Activated T-helper 1 cell treated with anti-CD3 and anti-CD28 coated beads, Interleukin-12 subunit alpha, Interleukin-12 subunit beta, Interleukin-2, Interleukin-4 antibody, amounts not matched to agents 30 ng/mL and 10 ng/mL and 1 ng/mL, durations not matched to agents 14 hours and 24 hours and 36 hours (primary cell): ENCODE results near the gene C1QL2. TPM values are rescaled to one million over a fixed set of nuclear protein-coding genes. Genes with fewer than 3 reads are reported as not detected.

Experiments
- DNase-seq: peaks from one replicate; pipeline ENCODE4 v3.0.0; 2021; ENCODE audit warnings: low spot score
- H3K27ac Mint-ChIP-seq: one replicate; pipeline ENCODE4 v1.8.0; 2021; ENCODE audit warnings: mild to moderate bottlenecking, mixed read lengths
- H3K27me3 Mint-ChIP-seq: one replicate; pipeline ENCODE4 v1.8.0; 2022; ENCODE audit warnings: mild to moderate bottlenecking, moderate library complexity, mixed read lengths; ENCODE audit not compliant: insufficient read depth
- H3K36me3 Mint-ChIP-seq: one replicate; pipeline ENCODE4 v1.8.0; 2021; ENCODE audit warnings: low read depth, mixed read lengths
- H3K4me1 Mint-ChIP-seq: one replicate; pipeline ENCODE4 v1.8.0; 2021; ENCODE audit warnings: low read depth, mixed read lengths
- H3K4me3 Mint-ChIP-seq: one replicate; pipeline ENCODE4 v1.8.0; 2021; ENCODE audit warnings: mild to moderate bottlenecking, moderate library complexity, mixed read lengths
- H3K9me3 Mint-ChIP-seq: one replicate; pipeline ENCODE4 v1.8.0; 2021; ENCODE audit warnings: mixed read lengths
- intact Hi-C: fragments of 100-400 bp; cut with micrococcal nuclease; formaldehyde crosslinking; loops from one replicate; pipeline ENCODE4 v1.15.1; 2024
- total RNA-seq: library from RNA; stranded (reverse); gene quantifications from 2 replicates; pipeline ENCODE4 v1.2.3, GENCODE V29; 2022

C1QL2 gene
- total RNA-seq, 1 donor from 2014 or later: not detected

DNA sequence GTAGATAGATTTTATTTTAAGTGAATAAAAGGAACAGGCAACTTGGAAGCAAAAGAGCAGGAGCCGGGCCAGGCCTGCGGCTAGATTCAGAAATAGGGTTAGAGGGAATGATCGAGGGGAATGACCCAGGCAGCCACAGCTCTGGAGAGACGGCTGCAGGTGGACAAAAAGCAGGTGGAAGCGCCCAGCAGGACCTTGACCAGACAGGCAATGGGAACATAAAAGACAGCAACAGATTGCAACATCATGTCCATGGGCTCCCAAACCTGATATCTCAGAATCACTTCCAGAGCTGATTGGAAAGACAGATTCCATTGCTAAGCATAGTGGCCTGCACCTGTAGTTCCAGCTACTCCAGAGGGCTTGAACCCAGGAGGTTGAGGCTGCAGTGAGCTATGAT, 36.5 kb upstream of the C1QL2 start:
- DNase-seq: no peak
- Mint-ChIP-seq H3K27me3 (peaks cover 9% of the 10 kb centered on the region), H3K9me3 (no peaks in the 10 kb centered on the region), H3K4me3 (no peak overlapping the region), H3K4me1 (no peaks in the 10 kb centered on the region), H3K36me3 (no peaks in the 10 kb centered on the region), H3K27ac (no peak overlapping the region)
- intact Hi-C loops: no loop called here

DNA sequence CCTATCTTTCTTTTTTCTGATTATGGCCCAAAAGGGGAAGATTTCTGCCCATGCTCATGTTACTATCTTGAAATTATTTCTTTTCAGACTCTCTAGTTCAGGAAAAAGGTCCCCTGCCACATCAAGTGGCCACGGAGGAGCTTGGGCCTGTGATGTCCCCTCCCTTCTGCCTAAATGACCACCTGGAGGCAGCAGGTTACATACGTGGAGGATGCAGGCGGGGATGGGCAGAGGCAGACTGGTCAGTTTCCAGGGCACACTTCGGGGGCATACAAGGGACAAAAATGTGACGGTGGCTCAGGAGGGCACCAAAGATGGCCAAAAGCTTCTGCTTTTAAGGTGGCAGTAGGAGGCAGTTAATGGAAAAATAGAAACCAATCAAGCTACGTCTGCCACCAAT, 34.3 kb upstream of the C1QL2 start:
- no peak for DNase-seq
- no peaks in the 10 kb centered on the region for H3K9me3 Mint-ChIP-seq
- no peaks in the 10 kb centered on the region for H3K4me1 Mint-ChIP-seq
- H3K27me3 Mint-ChIP-seq: peaks cover 9% of the 10 kb centered on the region
- H3K27ac Mint-ChIP-seq: no peak overlapping the region
- no peak overlapping the region for H3K4me3 Mint-ChIP-seq
- intact Hi-C loops: no loop called here
- H3K36me3 Mint-ChIP-seq: no peaks in the 10 kb centered on the region

DNA sequence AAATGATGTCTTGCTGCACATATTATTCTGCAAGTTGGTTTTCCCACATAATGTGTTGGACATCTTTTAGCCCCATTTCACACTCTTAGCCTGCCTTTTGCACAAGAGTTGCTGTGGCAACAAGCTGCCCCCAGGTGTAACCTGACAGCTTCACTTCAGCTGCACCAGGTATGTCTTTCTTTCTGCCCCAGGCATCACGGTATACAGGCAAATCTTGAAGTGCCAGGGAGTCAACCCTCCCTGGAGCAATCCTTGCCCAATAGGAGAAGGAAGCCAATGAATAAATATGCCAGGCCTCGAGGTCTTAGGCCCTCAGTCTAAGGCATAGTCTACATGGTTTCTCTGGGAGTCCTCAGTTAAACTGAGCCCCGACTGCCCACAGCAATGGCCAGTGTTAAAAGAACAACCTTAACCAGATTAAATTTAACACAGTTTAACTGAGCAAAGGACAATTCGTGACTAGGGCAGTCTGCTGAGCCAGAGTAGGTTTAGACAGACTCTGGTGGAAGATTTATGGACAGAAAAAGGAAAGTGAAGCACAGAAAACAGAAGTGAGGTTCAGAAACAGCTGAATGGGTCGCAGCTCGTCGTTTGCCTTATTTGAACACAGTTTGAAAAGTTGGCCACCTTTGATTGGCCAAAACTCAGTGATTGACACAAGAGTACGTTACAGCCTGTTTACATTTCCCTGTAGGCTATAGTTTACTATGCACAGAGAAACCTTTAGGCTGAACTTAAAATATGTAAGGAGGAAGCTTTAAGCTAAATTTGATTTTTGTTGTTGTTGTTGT, 32.0 kb upstream of the C1QL2 start:
- Mint-ChIP-seq H3K9me3 (no peaks in the 10 kb centered on the region), H3K4me1 (no peaks in the 10 kb centered on the region), H3K27me3 (peaks cover 5% of the 10 kb centered on the region), H3K4me3 (no peak overlapping the region), H3K36me3 (no peaks in the 10 kb centered on the region), H3K27ac (no peak overlapping the region)
- DNase-seq: no peak
- intact Hi-C loops: no loop called here

DNA sequence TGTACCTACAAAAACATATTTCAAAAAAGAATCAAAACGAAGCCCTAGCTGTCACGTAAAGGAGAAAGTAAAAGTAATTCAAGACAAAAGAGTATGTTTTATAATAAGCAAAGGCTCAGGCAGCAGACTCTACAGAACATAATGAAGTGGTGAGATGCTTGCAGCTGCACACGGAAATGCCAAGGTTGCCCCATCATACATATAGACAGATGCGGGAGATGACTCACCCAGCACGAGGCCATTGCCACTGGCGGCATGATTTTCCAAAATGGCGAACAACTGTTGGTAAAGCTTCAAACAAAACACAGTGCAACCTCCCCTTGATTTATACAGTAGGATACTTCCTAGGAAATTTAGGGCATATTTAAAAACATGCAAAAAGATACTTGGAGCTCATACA, 26.0 kb upstream of the C1QL2 start:
- Mint-ChIP-seq H3K27me3 (no peaks in the 10 kb centered on the region), H3K9me3 (no peaks in the 10 kb centered on the region), H3K36me3 (no peaks in the 10 kb centered on the region), H3K4me3 (no peak overlapping the region), H3K4me1 (no peaks in the 10 kb centered on the region), H3K27ac (no peak overlapping the region)
- no peak for DNase-seq
- intact Hi-C loops: no loop called here

DNA sequence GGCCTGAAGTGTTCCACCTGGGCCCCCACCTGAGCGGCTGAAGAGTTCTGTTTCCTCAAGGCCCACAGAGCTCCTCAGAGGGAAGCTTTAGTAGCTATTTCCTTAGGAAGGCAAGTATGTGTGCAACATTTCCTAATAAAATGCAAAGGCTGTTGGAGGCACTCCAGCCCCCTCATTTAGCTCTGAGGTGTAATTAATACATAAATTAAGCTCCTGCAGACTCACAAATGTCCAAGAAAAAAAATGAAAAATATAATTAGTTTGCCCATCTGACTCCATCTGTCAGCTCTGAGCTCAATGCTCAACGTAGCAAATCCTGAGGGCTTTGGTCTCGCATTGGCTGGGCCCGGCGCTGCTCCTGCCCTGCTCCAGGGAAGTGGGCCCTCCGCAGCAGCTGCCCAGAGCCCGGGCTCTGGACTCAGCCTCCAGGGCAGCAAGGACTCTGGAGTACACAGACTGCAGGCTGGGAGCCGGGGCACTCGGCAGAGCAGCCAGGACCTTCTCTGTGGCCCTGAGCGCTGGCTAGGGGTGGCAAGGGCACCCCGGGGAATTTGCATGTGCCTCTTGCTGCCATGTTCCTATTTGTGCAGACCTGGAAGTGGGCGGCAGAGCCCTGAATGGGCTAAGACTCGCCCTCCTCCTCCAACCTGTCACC, 23.4 kb upstream of the C1QL2 start:
- Mint-ChIP-seq H3K27me3 (no peaks in the 10 kb centered on the region), H3K36me3 (no peaks in the 10 kb centered on the region), H3K4me1 (no peaks in the 10 kb centered on the region), H3K4me3 (no peak overlapping the region), H3K9me3 (no peaks in the 10 kb centered on the region), H3K27ac (no peak overlapping the region)
- no peak for DNase-seq
- intact Hi-C loops: no loop called here

DNA sequence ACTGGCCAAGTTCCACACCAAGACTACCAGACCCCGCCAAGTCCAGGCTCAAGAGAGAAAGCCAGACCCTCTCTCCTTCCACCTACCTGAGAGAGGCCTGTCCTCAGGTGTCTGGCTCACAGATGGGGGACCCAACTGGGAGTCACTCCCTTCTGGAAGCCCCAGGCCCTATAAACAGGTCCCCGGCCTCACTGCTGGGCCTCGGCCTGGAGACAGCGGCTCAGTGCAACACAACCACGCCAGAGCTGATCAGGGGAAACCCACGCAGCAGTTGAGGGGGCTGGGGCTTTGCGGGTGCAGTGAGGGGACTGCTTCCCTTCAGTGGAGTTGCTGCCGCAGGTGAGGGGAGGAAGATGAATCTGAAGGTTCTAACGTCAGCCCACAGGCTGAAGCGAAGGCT, 22.8 kb upstream of the C1QL2 start:
- Mint-ChIP-seq H3K4me3 (no peak overlapping the region), H3K36me3 (no peaks in the 10 kb centered on the region), H3K27me3 (no peaks in the 10 kb centered on the region), H3K4me1 (no peaks in the 10 kb centered on the region), H3K27ac (no peak overlapping the region), H3K9me3 (no peaks in the 10 kb centered on the region)
- no peak for DNase-seq
- intact Hi-C loops: no loop called here

DNA sequence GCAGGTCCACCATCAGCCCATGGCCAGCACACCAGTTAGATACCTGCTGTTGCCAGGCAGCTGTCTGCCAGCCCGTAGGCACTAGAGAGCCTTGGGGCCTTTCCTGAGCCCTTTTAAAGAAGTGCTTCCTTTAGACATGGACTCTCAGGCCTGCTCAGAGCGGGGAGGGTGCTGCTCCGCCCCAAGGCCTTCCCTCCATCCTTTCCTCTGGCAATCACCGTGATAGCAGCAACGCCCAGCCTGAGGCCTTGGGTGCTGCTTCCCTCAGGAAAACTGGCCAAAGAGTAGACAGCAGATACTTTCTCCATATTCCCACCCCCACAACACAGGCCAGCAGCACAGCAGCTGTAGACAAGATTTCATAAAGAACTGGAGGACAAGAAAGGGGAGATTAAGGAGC, 22.3 kb upstream of the C1QL2 start:
- no peaks in the 10 kb centered on the region for H3K36me3 Mint-ChIP-seq
- no peaks in the 10 kb centered on the region for H3K27me3 Mint-ChIP-seq
- no peak for DNase-seq
- intact Hi-C loops: no loop called here
- no peak overlapping the region for H3K4me3 Mint-ChIP-seq
- H3K4me1 Mint-ChIP-seq: no peaks in the 10 kb centered on the region
- H3K27ac Mint-ChIP-seq: no peak overlapping the region
- no peaks in the 10 kb centered on the region for H3K9me3 Mint-ChIP-seq

DNA sequence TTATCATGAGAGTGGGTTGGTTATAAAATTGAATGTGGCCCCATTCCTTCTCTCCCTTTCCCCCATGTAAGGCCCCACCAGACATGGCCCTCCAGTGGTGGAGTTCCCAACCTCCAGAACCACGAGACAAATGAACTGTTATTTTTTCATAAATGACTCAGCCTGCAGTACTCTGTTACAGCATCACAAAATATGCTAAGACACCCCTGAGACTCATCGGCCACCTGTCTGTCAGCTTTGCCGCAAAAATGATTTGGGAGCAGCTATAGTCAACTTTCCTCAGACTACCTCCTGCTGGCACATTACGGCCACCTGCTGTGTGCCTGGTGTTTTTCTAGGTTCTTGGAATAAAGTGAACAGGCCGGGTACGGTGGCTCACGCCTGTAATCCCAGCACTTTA, 21.4 kb upstream of the C1QL2 start:
- intact Hi-C loops: no loop called here
- Mint-ChIP-seq H3K27me3 (no peaks in the 10 kb centered on the region), H3K4me1 (no peaks in the 10 kb centered on the region), H3K4me3 (no peak overlapping the region), H3K36me3 (no peaks in the 10 kb centered on the region), H3K27ac (no peak overlapping the region), H3K9me3 (no peaks in the 10 kb centered on the region)
- DNase-seq: no peak

DNA sequence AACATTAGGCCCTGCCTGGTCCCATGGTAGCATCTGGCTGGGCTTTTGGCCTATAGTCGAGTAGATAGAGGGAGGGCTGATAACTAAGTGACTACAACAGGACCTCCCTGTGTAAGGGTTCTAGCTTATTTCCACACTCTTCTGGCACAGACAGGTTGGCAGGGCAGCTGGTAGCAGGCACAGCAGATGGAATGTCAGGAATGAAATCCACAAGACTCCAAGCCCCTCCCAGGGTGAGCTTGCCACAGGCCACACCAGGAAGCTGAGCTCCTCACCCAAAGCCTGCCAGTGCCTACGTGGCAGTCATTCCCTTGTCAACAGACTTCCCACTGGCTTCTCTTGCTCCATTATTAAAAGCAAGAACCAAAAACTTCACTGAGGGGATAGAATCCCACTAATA, 20.7 kb upstream of the C1QL2 start:
- no peaks in the 10 kb centered on the region for H3K9me3 Mint-ChIP-seq
- DNase-seq: no peak
- no peaks in the 10 kb centered on the region for H3K4me1 Mint-ChIP-seq
- no peaks in the 10 kb centered on the region for H3K27me3 Mint-ChIP-seq
- no peaks in the 10 kb centered on the region for H3K36me3 Mint-ChIP-seq
- intact Hi-C loops: no loop called here
- no peak overlapping the region for H3K4me3 Mint-ChIP-seq
- no peak overlapping the region for H3K27ac Mint-ChIP-seq

DNA sequence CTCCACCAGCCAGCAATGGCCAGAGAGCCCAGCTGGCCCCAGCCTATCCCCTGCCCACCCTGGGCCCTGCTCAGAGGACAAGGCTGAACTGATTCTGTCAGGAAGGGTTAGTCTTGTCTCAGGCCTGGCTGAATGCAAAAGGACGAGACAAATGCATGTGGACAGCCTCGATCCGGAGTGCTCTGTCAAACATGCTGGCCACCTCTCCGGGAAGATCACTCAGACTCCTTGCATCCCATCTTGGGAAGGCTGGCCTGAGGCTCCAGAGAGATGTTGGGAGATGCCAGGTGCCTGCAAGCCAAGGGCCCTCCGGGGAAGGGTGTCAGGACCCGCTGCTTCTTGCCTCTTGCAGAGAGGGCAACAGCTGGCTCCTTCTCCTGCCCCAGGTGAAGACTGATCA, 20.2 kb upstream of the C1QL2 start:
- H3K4me1 Mint-ChIP-seq: no peaks in the 10 kb centered on the region
- H3K9me3 Mint-ChIP-seq: no peaks in the 10 kb centered on the region
- intact Hi-C loops: no loop called here
- H3K27me3 Mint-ChIP-seq: no peaks in the 10 kb centered on the region
- no peaks in the 10 kb centered on the region for H3K36me3 Mint-ChIP-seq
- DNase-seq: no peak
- no peak overlapping the region for H3K4me3 Mint-ChIP-seq
- no peak overlapping the region for H3K27ac Mint-ChIP-seq

DNA sequence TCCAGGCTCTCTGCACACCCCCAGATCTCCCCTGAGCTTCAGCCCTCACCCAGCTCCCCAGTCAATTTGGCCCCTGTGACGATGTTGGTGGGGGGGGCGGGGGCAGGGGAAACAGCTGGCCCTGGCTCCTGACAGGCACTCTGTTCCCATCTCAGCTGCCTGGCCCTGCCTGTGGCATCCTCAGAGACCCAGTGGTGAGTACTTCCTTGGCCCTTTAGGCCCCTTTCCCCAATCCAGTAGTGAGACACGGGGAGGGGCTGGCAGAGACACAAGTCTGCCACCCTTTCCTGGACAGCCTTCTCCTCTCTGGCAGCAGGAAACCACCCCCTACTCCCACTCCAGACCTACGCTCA, 19.3 kb upstream of the C1QL2 start:
- H3K27me3 Mint-ChIP-seq: no peaks in the 10 kb centered on the region
- H3K27ac Mint-ChIP-seq: no peak overlapping the region
- no peaks in the 10 kb centered on the region for H3K9me3 Mint-ChIP-seq
- H3K36me3 Mint-ChIP-seq: no peaks in the 10 kb centered on the region
- H3K4me1 Mint-ChIP-seq: no peaks in the 10 kb centered on the region
- DNase-seq: no peak
- no peak overlapping the region for H3K4me3 Mint-ChIP-seq
- intact Hi-C loops: no loop called here

DNA sequence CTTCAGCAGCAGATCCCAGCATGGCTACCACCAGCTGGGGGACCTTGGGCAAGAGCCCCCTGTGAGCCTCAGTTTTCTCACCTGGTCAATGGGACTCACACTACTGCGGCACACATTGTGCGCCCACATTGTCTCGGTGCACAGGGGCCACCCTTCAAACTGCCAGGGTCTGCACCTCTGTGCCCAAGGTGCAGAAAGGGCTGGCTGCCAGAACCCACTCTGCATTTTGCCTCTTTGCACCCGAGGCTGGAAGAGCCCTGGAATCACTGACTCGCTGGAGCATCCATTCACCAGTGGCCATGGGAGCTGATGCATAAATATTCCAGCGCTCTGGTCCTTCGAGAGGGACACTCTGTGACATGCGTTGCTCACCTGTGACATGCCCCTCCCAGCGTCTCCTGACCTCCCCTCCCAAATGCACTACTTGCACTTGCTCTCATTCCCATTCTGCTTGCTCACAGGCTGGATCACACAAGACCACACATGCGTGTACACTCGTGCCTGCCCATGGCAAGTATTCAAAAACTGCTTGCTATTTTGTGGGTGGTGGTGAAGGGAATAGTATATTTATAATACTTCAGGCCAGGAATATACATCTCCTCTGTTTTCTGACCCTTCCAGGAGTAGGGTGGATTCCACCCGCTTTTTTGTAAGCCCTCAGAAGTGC, 18.8 kb upstream of the C1QL2 start:
- no peaks in the 10 kb centered on the region for H3K27me3 Mint-ChIP-seq
- DNase-seq: no peak
- no peak overlapping the region for H3K27ac Mint-ChIP-seq
- H3K36me3 Mint-ChIP-seq: no peaks in the 10 kb centered on the region
- no peaks in the 10 kb centered on the region for H3K9me3 Mint-ChIP-seq
- no peak overlapping the region for H3K4me3 Mint-ChIP-seq
- no peaks in the 10 kb centered on the region for H3K4me1 Mint-ChIP-seq
- intact Hi-C loops: no loop called here

DNA sequence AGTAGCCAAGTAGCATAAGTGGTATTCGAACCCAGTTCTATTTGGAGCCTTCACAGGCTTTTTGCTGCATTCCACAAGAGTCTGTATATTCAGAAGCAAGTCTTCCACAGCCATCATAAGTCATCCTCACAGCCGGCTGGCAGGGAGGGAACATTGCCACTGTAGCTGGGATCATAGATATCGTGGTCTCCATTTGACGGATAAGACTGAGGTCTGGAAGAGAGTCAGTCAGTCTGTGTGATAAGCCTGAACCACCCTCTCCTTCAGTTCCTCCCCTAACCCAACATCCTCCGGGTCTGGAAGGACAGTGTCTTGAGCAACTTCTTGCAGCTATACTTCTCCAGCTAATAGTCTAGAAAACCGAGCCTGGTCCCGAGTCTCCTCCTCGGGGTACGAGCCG, 17.0 kb upstream of the C1QL2 start:
- DNase-seq: no peak
- H3K9me3 Mint-ChIP-seq: no peaks in the 10 kb centered on the region
- no peaks in the 10 kb centered on the region for H3K36me3 Mint-ChIP-seq
- H3K27me3 Mint-ChIP-seq: no peaks in the 10 kb centered on the region
- H3K4me3 Mint-ChIP-seq: no peak overlapping the region
- no peak overlapping the region for H3K27ac Mint-ChIP-seq
- no peaks in the 10 kb centered on the region for H3K4me1 Mint-ChIP-seq
- intact Hi-C loops: loop anchor here (2.0 kb wide), 1 partner anchor 953 kb away; no protein-coding TSS in a partner anchor
